HG03095 (cell line): ENCODE results near the gene SMPX.

Experiments
- ATAC-seq: cut with Tn5 transposase; IDR thresholded peaks from one replicate; pipeline ENCODE4 v1.9.1; 2021; ENCODE audit warnings: moderate library complexity; ENCODE audit not compliant: unreplicated experiment

Gene SMPX

GRCh38 chrX:21715825-21716224 lies 42.1 kb downstream of the SMPX start:
- ATAC-seq = no peak

- no peak for ATAC-seq
These were observed 42.6 kb downstream of the SMPX start for GRCh38 chrX:21715337-21715736.

DNA sequence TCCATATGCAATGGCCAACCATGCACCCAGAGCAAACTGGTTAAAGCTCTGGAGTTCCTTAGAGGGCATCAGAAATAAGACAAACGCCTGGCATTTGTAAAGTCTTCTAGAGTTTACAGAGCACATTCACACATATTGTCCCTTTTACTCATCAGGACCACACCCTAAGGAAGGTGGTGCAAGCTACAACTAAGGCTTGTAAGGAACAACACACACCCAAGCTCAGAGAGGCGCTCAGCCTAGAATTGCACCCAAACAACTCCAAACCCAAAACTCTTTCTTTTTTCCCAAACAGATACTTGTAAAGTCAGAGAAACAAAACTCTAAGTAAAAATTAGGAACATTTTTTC lies 46.1 kb downstream of the SMPX start:
- no peak for ATAC-seq

- ATAC-seq = no peak
These were observed 46.6 kb downstream of the SMPX start for GRCh38 chrX:21711129-21711847.

DNA sequence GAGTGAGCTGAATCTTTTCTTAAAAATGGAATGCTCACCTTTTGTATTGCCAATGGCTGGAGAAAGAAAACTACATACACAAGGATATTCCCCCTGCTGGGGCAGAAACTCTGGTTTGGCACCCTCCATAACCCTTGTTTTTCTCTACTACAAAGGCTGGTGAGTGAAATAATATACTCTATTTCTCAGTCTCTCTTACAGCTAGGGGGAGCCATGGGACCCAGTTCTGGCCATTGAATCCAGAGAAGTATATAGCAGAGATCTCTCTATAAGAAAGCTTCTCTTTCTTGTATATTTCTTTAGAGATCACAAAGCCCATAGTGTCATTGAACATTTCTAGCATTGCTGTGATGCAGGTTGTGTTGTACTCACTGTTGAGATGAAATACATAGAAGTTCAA lies 49.8 kb downstream of the SMPX start:
- no peak for ATAC-seq

DNA sequence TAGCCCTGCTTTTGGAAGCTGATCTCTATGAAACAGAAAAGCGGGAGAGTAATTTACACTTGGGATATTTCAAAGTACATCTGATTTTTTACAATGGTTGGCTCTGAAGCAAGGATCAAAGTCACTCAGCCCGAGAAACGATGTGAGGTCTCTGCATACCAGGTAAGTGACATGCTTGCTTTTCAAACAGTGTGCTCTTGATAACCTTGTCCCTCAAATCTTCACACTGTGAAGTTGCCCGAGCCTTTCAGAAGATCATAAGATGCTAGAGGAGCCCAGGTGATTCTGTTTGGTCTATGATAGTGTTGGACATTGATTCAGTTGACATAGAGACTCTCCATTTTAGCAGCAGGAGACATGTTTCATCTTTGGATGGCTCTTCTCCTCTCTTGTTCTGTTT lies 52.7 kb downstream of the SMPX start:
- no peak for ATAC-seq

- no peak for ATAC-seq
These were observed 55.2 kb downstream of the SMPX start for GRCh38 chrX:21702725-21703124.

DNA sequence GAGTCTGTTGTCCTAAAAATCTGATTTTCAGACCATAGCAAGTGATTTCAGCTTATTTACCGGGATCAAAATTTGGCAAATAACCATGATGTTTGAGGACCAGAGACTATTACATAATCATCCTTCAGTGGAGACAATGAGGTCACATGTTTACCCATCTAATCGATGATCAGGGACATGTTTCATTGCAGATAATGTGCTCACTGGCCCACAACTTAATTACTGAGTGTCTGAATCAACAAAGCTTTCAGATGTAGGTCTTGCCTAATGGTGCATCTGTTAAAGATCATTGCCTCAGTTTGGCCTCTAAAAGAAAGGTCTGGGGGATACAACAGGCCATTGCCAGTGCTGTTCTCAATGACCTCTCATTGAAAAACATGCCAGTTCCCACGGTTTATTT lies 56.9 kb downstream of the SMPX start:
- no peak for ATAC-seq

DNA sequence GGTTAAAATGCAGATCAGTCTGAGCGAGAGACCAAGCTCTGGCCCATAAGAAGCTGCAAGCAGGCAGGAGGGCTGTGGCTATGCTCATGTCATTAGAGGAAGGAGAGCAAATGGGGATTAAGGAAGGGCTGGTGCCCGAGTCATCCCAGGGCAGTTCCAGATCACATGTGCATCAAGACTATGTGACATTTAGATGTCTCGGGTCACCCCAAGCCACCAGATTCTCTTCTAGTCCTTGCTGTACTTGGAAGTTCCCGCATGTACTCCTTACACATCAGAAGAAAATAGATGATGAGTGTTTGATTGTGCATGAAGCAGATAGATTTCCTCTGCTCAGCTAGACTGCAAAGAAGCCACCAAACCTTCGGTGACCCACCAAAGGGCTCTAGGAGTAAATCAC lies 57.6 kb downstream of the SMPX start:
- no peak for ATAC-seq

- no peak for ATAC-seq
These were observed 58.8 kb downstream of the SMPX start for GRCh38 chrX:21699136-21699535.

GRCh38 chrX:21698272-21698671 lies 59.6 kb downstream of the SMPX start:
- no peak for ATAC-seq

DNA sequence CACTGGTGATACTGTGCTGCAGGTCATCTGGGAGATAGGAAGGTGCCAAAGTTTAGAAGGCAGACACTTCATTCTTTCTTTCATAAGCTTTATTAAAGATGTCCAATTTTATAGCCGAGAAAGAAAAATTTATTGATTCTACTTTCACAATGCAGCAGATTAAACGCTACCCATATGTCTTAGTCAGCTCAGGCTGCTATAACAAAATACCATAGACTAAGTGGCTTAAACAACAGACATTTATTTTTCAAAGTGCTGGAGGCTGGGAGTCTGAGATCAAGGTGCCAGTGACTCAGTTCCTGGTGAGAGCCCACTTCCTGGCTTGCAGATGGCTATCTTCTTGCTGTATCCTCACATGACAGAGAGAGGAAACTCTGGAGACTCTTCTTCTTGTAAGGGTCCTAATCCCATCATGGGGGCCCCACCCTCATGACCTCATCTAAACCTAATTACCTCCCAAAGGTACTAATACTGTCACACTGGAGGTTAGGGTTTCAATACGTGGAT lies 66.4 kb downstream of the SMPX start:
- no peak for ATAC-seq

- ATAC-seq = no peak
These were observed 74.0 kb downstream of the SMPX start for GRCh38 chrX:21683941-21684340.

DNA sequence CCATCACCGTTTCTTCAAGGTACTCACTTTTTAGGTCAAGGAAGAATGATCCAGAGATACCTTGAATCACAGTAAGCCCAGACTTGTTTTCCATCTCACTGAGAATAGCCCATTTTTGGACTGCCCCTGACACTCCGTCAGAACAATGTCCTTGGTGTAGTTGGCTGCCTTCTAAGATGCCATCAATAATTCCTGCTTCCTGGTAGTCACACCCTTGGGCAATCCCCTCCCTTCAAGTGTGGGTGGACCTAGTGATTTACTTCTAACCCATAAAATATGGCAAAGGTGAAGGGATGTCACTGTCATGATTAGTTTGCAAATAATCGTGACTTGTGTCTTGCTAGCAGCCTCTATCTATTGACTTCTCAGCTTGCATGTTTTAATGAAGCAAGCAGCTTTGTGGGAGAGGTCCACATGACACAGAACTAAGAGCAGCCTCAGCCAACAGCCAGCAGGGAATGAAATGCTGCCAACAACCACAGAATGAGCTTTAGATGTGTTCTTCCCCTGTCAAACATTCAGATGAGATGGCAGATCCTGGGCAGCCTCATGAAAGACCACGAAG lies 79.8 kb downstream of the SMPX start:
- no peak for ATAC-seq

DNA sequence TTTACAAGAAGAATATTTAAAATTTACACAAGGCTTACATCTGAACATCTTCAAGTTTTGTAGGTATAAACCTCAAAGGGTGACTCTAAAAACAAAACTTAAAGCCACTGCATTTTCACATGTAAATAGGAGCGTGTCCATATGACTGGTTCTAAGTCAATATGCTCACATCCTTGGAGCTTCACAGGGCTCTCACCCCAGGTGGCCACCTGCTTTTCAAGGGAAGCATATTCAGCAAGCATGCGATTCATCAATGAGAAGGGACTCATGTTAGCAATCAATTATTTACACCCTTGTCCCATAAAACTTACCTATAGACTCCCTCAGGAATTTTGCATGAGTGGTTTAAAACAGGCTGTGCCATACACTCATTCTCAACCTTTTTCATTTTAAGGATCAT lies 82.0 kb downstream of the SMPX start:
- no peak for ATAC-seq

DNA sequence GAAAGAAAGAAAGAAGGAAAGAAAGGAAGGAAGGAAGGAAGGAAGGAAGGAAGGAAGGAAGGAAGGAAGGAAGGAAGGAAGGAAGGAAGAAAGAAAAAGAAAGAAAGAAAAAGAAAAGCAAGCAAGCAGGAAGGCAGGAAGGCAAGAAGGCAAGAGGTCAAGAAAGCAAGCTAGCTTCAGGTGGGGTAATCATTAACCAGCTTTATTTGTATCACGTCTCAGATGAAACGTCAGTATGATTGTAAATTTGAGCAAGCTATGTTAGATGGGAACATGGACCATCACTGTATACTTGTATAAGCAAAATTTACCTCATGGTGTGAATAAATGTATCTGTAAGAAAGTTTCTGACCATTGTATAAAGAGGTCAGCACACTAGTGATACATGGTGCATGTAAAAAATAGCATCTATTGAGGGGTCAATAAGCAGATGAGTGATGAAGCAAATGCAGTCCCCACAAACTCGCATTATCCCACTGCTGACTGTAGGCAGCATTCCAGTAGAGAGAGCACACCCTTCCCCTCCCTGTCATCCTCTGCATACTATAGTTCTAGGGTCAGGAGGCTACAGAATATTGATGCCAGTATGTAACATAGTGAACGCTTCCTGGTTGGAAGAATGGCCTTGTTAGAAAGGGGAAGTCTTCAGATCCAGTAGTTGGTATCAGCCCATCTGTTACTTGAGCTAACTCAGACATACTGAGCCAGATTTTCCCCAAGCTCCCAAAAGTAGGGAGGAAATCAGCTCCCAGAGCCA lies 83.3 kb downstream of the SMPX start:
- no peak for ATAC-seq

DNA sequence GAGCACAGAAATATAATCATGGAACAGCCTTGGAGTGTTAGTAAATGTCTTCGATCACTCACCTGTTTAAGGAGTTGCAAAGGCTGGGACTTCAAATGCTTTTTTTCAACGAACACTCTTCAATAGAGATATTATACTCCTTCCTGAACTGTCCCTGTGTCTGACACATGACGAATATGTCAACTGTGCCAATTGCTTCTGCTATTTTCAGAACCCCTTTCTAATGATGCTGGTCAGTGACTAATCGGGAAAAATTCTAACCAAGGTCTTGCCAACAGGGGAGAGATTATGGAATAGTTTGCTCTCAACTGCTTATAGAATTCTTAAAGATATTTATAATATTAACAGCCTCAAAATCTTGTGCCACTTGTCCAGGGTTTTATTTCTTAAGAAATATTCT lies 91.2 kb downstream of the SMPX start:
- no peak for ATAC-seq

DNA sequence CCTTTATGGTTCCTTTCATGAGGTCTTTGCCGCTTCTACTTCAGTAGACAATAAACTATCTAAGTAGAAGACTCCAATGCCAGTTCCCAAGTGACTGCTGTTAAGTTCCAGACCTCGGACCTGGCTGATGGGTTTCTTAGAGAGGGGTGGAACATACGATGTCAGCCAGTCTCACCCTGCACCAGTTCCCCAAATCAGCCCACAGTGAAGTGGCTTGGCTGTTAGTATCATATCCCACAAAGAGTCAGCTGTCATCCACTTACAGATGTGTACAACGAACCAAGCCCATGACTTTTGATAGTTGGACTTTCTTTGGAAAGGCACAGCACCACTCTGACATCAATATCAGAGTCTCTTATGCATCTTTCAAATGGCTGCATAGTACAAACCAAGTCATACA lies 91.7 kb downstream of the SMPX start:
- ATAC-seq = no peak

DNA sequence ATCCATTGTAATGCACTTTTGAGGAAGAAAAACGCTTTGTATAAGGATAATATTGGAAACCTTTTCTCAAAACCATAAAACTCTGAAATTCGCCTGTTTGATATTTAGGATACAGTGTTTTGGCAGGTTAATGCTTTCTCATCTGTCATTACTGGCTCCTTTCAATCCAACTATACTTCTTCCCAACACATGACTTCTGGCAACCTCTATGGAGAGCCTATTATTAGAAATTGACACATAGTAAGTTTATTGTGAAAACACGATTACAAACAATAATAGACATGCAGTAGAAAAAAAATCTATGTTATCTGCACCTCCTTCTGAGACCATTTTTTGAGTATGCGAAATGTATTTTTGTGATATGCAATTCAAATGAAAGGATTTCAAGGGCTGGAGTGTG lies 95.2 kb downstream of the SMPX start:
- no peak for ATAC-seq

DNA sequence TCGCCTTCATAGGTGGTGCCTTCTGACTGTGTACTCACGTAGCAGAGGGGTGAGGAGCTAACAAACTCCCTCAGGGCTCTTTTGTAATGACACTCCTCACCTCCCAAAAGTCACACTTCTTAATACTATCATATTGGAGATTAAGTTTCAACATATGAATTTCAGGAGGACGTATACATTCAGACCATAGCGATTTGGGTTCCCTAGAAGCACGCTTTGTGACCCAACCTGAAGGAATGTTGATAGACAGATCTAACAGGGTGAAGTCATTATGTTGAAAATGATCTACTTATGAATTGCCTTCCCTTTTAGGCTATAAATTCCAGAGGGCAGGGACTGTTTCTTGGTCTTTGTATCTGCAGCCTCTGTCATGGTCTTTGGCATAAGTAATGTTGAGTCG lies 96.6 kb downstream of the SMPX start:
- no peak for ATAC-seq

GRCh38 chrX:21660156-21660555 lies 97.8 kb downstream of the SMPX start:
- ATAC-seq = no peak

GRCh38 chrX:21659320-21659719 lies 98.6 kb downstream of the SMPX start:
- ATAC-seq = no peak
